Spinal cord (tissue), 10 donors: Measurements from ENCODE around the gene TMEM25. TPM values are rescaled to one million over a fixed set of nuclear protein-coding genes. Genes with fewer than 3 reads are reported as not detected.
A peak's percentile ranks its signal among the peaks of the same experiment; 100 is the strongest.

ENCODE experiments used
- DNase-seq, 6 donors: peaks; one replicate each; pipeline versions ENCODE4 v3.0.0 to v3.0.0-alpha.2; 2013 to 2015; ENCODE audit warnings: low spot score in 6 of 6, low read depth in 4 of 6
- H3K27ac ChIP-seq: one replicate; pipeline ENCODE4 v1.5.1; 2013; ENCODE audit warnings: low read depth, low read length, control low read depth
- H3K27me3 ChIP-seq: one replicate; pipeline ENCODE4 v1.6.1; 2013; ENCODE audit warnings: low read length; ENCODE audit not compliant: control insufficient read depth, insufficient read depth
- H3K36me3 ChIP-seq: one replicate; pipeline ENCODE4 v1.6.1; 2013; ENCODE audit warnings: low read length; ENCODE audit not compliant: control insufficient read depth, insufficient read depth
- H3K4me1 ChIP-seq: one replicate; pipeline ENCODE4 v1.6.1; 2013; ENCODE audit warnings: low read length; ENCODE audit not compliant: control insufficient read depth, insufficient read depth
- H3K4me3 ChIP-seq: one replicate; pipeline ENCODE4 v1.5.1; 2013; ENCODE audit warnings: low read depth, low read length, control low read depth
- H3K9me3 ChIP-seq: one replicate; pipeline ENCODE4 v1.6.1; 2013; ENCODE audit warnings: low read length; ENCODE audit not compliant: control insufficient read depth, insufficient read depth
- WGBS: methylation state at CpG from one replicate; pipeline ENCODE4 v1.1.5; 2013; ENCODE audit warnings: missing lambda C conversion rate; ENCODE audit not compliant: insufficient coverage; 5-methylcytosine and 5-hydroxymethylcytosine counted together
- polyA plus RNA-seq, 2 donors: library from polyadenylated mRNA; unstranded; fragments of 120-200 nt; gene quantifications; one replicate each; pipeline ENCODE4 v1.2.1, GENCODE V29; 2013; ENCODE audit not compliant: insufficient read length in 2 of 2
- total RNA-seq, 2 donors: library from RNA; depleted of rRNA in 1 of 2; stranded (reverse); fragments of 120-200 nt in 1 of 2; fragments of >200 nt in 1 of 2; gene quantifications; one replicate each; pipeline versions ENCODE4 v1.2.3 to v1.2.4, GENCODE V29; 2013 to 2014
- donor health status: healthy.

TMEM25 gene
- total and polyA plus RNA-seq, 4 donors: 20.9 to 59.5 (median 36.3) TPM

GRCh38 chr11:118530180-118530682 is 761 bp upstream of the TMEM25 start:
- peak in 1 of 6 donors; percentile 64 for DNase-seq
- H3K4me1 ChIP-seq: peaks cover 42% of the 10 kb centered on the region
- H3K9me3 ChIP-seq: no peaks in the 10 kb centered on the region

GRCh38 chr11:118531597-118532084 is 649 bp downstream of the TMEM25 start:
- H3K36me3 ChIP-seq: peaks cover 50% of the 10 kb centered on the region
- no peak for DNase-seq

More at GRCh38 chr11:118530180-118530682, 761 bp upstream of the TMEM25 start:
- H3K27ac ChIP-seq: no peak overlapping the region
- H3K4me3 ChIP-seq: peak overlapping the region; percentile 71
- 3% methylated on average over 30 of the region's 31 CpGs for WGBS
- H3K27me3 ChIP-seq: no peaks in the 10 kb centered on the region
- peaks cover 42% of the 10 kb centered on the region for H3K36me3 ChIP-seq

GRCh38 chr11:118532091-118532490 is 1.1 kb downstream of the TMEM25 start:
- peak overlapping the region; percentile 71 for H3K4me3 ChIP-seq
- H3K27me3 ChIP-seq: no peaks in the 10 kb centered on the region
- DNase-seq: no peak
- no peaks in the 10 kb centered on the region for H3K9me3 ChIP-seq
- no peak overlapping the region for H3K27ac ChIP-seq
- H3K36me3 ChIP-seq: peaks cover 54% of the 10 kb centered on the region
- H3K4me1 ChIP-seq: peaks cover 42% of the 10 kb centered on the region
- 79% methylated on average over 10 of the region's 10 CpGs for WGBS

More at GRCh38 chr11:118531597-118532084, 649 bp downstream of the TMEM25 start:
- peak overlapping the region; percentile 71 for H3K4me3 ChIP-seq
- no peaks in the 10 kb centered on the region for H3K27me3 ChIP-seq
- H3K4me1 ChIP-seq: peaks cover 42% of the 10 kb centered on the region
- WGBS: 8% methylated on average over 12 of the region's 12 CpGs
- no peaks in the 10 kb centered on the region for H3K9me3 ChIP-seq
- no peak overlapping the region for H3K27ac ChIP-seq

- DNase-seq: no peak
- Histone ChIP-seq H3K4me3 (no peak overlapping the region), H3K4me1 (peaks cover 42% of the 10 kb centered on the region), H3K27me3 (no peaks in the 10 kb centered on the region), H3K36me3 (peaks cover 56% of the 10 kb centered on the region), H3K9me3 (no peaks in the 10 kb centered on the region), H3K27ac (no peak overlapping the region)
- 95% methylated on average over 19 of the region's 19 CpGs for WGBS
Measured at GRCh38 chr11:118532852-118533768, 2.1 kb downstream of the TMEM25 start.

GRCh38 chr11:118533769-118534729 is 3.1 kb downstream of the TMEM25 start:
- H3K4me3 ChIP-seq: no peak overlapping the region
- H3K9me3 ChIP-seq: no peaks in the 10 kb centered on the region
- WGBS: 66% methylated on average over 26 of the region's 27 CpGs
- no peaks in the 10 kb centered on the region for H3K27me3 ChIP-seq
- peaks cover 50% of the 10 kb centered on the region for H3K36me3 ChIP-seq
- peaks cover 39% of the 10 kb centered on the region for H3K4me1 ChIP-seq
- DNase-seq: peak in 2 of 6 donors; percentile 20 to 50
- peak overlapping the region; percentile 25 for H3K27ac ChIP-seq

GRCh38 chr11:118535261-118535660 is 4.3 kb downstream of the TMEM25 start:
- H3K27me3 ChIP-seq: no peaks in the 10 kb centered on the region
- H3K9me3 ChIP-seq: no peaks in the 10 kb centered on the region
- H3K36me3 ChIP-seq: peaks cover 54% of the 10 kb centered on the region
- WGBS: 79% methylated on average over 3 of the region's 9 CpGs
- no peak for DNase-seq
- H3K27ac ChIP-seq: no peak overlapping the region
- H3K4me3 ChIP-seq: no peak overlapping the region
- peaks cover 31% of the 10 kb centered on the region for H3K4me1 ChIP-seq

- Histone ChIP-seq H3K4me3 (no peak overlapping the region), H3K36me3 (peaks cover 63% of the 10 kb centered on the region), H3K4me1 (peaks cover 24% of the 10 kb centered on the region), H3K9me3 (no peaks in the 10 kb centered on the region), H3K27ac (no peak overlapping the region), H3K27me3 (no peaks in the 10 kb centered on the region)
- 100% methylated on average over 3 of the region's 5 CpGs for WGBS
- no peak for DNase-seq
Measured at GRCh38 chr11:118536726-118537125, 5.7 kb downstream of the TMEM25 start.

- Histone ChIP-seq H3K9me3 (no peaks in the 10 kb centered on the region), H3K4me1 (peaks cover 17% of the 10 kb centered on the region), H3K27ac (no peak overlapping the region), H3K36me3 (peaks cover 62% of the 10 kb centered on the region), H3K27me3 (no peaks in the 10 kb centered on the region), H3K4me3 (no peak overlapping the region)
- 71% methylated on average over 1 of the region's 6 CpGs for WGBS
- DNase-seq: no peak
Measured at GRCh38 chr11:118537409-118537980, 6.5 kb downstream of the TMEM25 start.
